Bone marrow (tissue), 2 donors: Measurements from ENCODE around the gene DPT.

Experiments
- DNase-seq, 2 donors: peaks; one replicate each; lab custom pipeline; 2025; lab: John Stamatoyannopoulos, UW

Gene DPT

GRCh38 chr1:168664069-168664834 is 64.8 kb downstream of the DPT start:
- no peak for DNase-seq

DNA sequence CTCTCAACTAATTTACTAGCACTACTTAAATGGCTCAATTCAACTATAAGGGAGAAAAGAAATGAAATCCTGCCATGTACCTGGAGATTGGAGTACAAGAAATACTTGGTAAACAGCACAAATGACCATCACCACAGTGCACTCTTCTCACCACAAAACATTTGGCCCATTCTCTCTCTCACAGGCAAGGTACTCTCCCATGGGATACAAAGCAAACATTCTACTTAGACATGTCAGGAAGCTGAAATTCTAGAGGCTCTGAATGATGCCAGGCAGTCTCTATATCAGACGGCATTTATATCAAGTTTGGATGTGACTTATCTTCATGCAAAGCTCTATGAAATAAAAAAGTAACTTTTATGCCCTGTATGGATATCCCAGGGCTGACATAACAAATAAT is 72.5 kb downstream of the DPT start:
- DNase-seq = no peak

- DNase-seq = no peak
Observed at GRCh38 chr1:168654198-168654915, 74.6 kb downstream of the DPT start.

DNA sequence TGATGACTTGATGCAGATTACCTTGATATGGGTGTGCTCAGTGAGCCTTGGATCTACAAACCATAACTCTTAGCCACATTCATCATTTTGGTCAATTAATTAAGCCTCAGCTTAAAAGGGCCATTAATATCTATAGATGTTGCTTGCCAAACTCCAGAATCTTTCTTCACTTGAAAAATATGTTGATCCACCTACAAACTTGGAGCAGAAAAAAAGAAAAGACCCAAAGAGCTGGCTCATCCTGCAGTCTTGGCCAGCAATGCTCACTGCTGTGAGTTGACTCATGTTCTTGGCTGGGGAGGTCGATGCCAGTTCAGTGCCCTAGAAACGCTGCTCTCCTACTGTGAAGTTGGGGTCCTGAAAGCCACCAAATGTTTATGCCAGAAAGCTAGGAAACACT is 75.4 kb downstream of the DPT start:
- no peak for DNase-seq

DNA sequence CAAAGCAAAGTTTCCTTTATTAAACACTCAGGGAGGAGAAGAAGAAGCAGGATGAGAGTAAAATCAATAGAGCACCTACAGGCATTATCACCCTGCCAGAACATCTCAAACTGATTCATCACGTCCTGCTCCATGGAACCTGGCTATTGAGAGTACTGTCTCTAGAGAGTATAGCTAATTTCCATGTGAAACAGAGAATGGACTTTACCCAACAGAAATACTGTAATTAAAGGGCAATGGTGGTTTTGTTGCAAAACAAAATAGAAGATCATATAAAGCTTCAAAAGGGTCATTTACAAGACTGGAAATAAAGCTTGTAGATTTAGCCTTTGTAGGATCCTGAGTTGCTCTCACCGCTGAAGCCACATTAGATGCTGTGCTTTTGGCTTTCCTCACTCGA is 83.3 kb downstream of the DPT start:
- no peak for DNase-seq
